GM23338 (cell line): Measurements from ENCODE around the gene ZNF507. TPM values are rescaled to one million over a fixed set of nuclear protein-coding genes. Genes with fewer than 3 reads are reported as not detected.

ENCODE experiments used
- ATAC-seq: fragments of 200-7000 bp; cut with Tn5 transposase; 3 replicates; pipeline ENCODE4 v1.9.1; 2020
- DNase-seq: peaks from one replicate; pipeline ENCODE4 v3.0.0-alpha.2; 2015; ENCODE audit warnings: low spot score
- H2AFZ ChIP-seq: fragments of 200-600 bp; sonication (generic); 2 replicates; pipeline ENCODE4 v1.8.0; 2016; ENCODE audit warnings: antibody characterized with exemption, mild to moderate bottlenecking, moderate library complexity
- H3F3A ChIP-seq: fragments of 200-600 bp; sonication (generic); replicated peaks from 2 replicates; pipeline ENCODE4 v1.8.0; 2017; ENCODE audit warnings: antibody characterized with exemption, mixed run types, low read depth
- H3K27ac ChIP-seq: fragments of 200-600 bp; sonication (generic); 2 replicates; pipeline ENCODE4 v1.6.1; 2016; ENCODE audit warnings: low read depth
- H3K27me3 ChIP-seq: fragments of 200-600 bp; sonication (generic); 2 replicates; pipeline ENCODE4 v1.8.0; 2016; ENCODE audit warnings: mild to moderate bottlenecking, mixed run types, moderate library complexity; ENCODE audit not compliant: insufficient read depth
- H3K36me3 ChIP-seq: fragments of 200-600 bp; sonication (generic); 2 replicates; pipeline ENCODE4 v1.8.0; 2016; ENCODE audit warnings: mild to moderate bottlenecking; ENCODE audit not compliant: insufficient read depth
- H3K4me1 ChIP-seq: fragments of 200-600 bp; sonication (generic); 2 replicates; pipeline ENCODE4 v1.8.0; 2016; ENCODE audit warnings: mild to moderate bottlenecking, moderate library complexity; ENCODE audit not compliant: insufficient read depth
- H3K4me2 ChIP-seq: fragments of 200-600 bp; sonication (generic); 2 replicates; pipeline ENCODE4 v1.7.1; 2017; ENCODE audit warnings: mixed run types
- H3K4me3 ChIP-seq: fragments of 200-600 bp; sonication (generic); 2 replicates; pipeline ENCODE4 v1.6.1; 2016; ENCODE audit warnings: mixed run types
- H3K79me2 ChIP-seq: fragments of 200-600 bp; sonication (generic); replicated peaks from 2 replicates; pipeline ENCODE4 v1.8.0; 2017; ENCODE audit warnings: mild to moderate bottlenecking; ENCODE audit not compliant: insufficient read depth
- H3K9me2 ChIP-seq: fragments of 200-600 bp; sonication (generic); 2 replicates; pipeline ENCODE4 v1.8.0; 2017; ENCODE audit not compliant: insufficient read depth
- H4K20me1 ChIP-seq: fragments of 200-600 bp; sonication (generic); replicated peaks from 2 replicates; pipeline ENCODE4 v1.8.0; 2017; ENCODE audit warnings: mild to moderate bottlenecking; ENCODE audit not compliant: insufficient read depth
- H3K27ac Mint-ChIP-seq: 2 replicates; pipeline ENCODE4 v1.8.0; 2020; ENCODE audit warnings: inconsistent platforms, mild to moderate bottlenecking, moderate library complexity, mixed read lengths
- H3K27me3 Mint-ChIP-seq: 3 replicates; pipeline ENCODE4 v1.8.0; 2022; ENCODE audit warnings: low read depth, mild to moderate bottlenecking, moderate library complexity, mixed read lengths, inconsistent platforms; ENCODE audit not compliant: insufficient read depth, poor library complexity
- H3K36me3 Mint-ChIP-seq: 3 replicates; pipeline ENCODE4 v1.8.0; 2021; ENCODE audit warnings: low read depth, mild to moderate bottlenecking, inconsistent platforms, moderate library complexity, mixed read lengths
- H3K4me1 Mint-ChIP-seq: 3 replicates; pipeline ENCODE4 v1.8.0; 2020; ENCODE audit warnings: mild to moderate bottlenecking, inconsistent platforms, mixed read lengths
- H3K4me3 Mint-ChIP-seq: 3 replicates; pipeline ENCODE4 v1.8.0; 2021; ENCODE audit warnings: moderate library complexity, mild to moderate bottlenecking, inconsistent platforms, mixed read lengths
- H3K9me3 Mint-ChIP-seq: 3 replicates; pipeline ENCODE4 v1.8.0; 2020; ENCODE audit warnings: moderate library complexity, mild to moderate bottlenecking, inconsistent platforms, mixed read lengths
- CREB1 ChIP-seq: fragments of 250-450 bp; sonication (Bioruptor Pico); IDR thresholded peaks from 2 replicates; pipeline ENCODE4 v1.5.0; 2020; ENCODE audit warnings: low read depth, mild to moderate bottlenecking, moderate library complexity
- EZH2 ChIP-seq: fragments of 200-600 bp; sonication (generic); IDR thresholded peaks from one replicate; pipeline ENCODE4 v1.8.0; 2017; ENCODE audit warnings: antibody characterized with exemption, mild to moderate bottlenecking, low read depth; ENCODE audit not compliant: unreplicated experiment
- EZH2phosphoT487 ChIP-seq: fragments of 200-600 bp; sonication (generic); IDR thresholded peaks from one replicate; pipeline ENCODE4 v1.8.1; 2018; ENCODE audit warnings: antibody characterized with exemption; ENCODE audit not compliant: unreplicated experiment
- JUNB ChIP-seq: IDR thresholded peaks from one replicate; pipeline ENCODE4 v1.6.1; 2016; ENCODE audit warnings: antibody characterized with exemption; ENCODE audit not compliant: unreplicated experiment
- NANOG ChIP-seq: IDR thresholded peaks from 2 replicates; pipeline ENCODE4 v1.6.1; 2016; ENCODE audit warnings: antibody characterized with exemption, borderline replicate concordance
- POLR2AphosphoS5 ChIP-seq: IDR thresholded peaks from 2 replicates; pipeline ENCODE4 v1.6.1; 2016; ENCODE audit warnings: antibody characterized with exemption, low read depth
- STAT1 ChIP-seq: IDR thresholded peaks from one replicate; pipeline ENCODE4 v1.6.1; 2016; ENCODE audit warnings: antibody characterized with exemption; ENCODE audit not compliant: unreplicated experiment
- ZNF114 ChIP-seq: fragments of 250-450 bp; sonication (Bioruptor Pico); IDR thresholded peaks from 2 replicates; pipeline ENCODE4 v1.5.0; 2020; ENCODE audit warnings: mild to moderate bottlenecking, moderate library complexity
- ZNF331 ChIP-seq: fragments of 250-450 bp; sonication (Bioruptor Pico); IDR thresholded peaks from 2 replicates; pipeline ENCODE4 v1.5.0; 2020; ENCODE audit warnings: low read depth, mild to moderate bottlenecking, moderate library complexity
- polyA plus RNA-seq: library from polyadenylated mRNA; unstranded; fragments of >200 nt; fragmentation: Nextera tagmentation; extraction: Ambion mirVana; gene quantifications from 2 replicates; pipeline ENCODE4 v1.2.1, GENCODE V29; 2016
- total RNA-seq: library from RNA; depleted of rRNA; stranded (reverse); fragments of >200 nt; shearing (Covaris generic); gene quantifications from 2 replicates; pipeline ENCODE4 v1.2.3, GENCODE V29; 2014
- TF ChIP-seq, protein P1 (sequence below), 2 experiments: fragments of 200-600 bp in 1 of 2; sonication (generic) in 1 of 2; conservative IDR thresholded peaks; 2 replicates each; pipeline versions ENCODE4 v1.5.1 to v1.6.1; 2016 to 2017; ENCODE audit warnings: antibody characterized with exemption in 2 of 2, low read depth in 2 of 2, mild to moderate bottlenecking in 2 of 2, moderate library complexity in 1 of 2
- TF ChIP-seq, protein P2 (sequence below): IDR thresholded peaks from one replicate; pipeline ENCODE4 v1.6.1; 2018; ENCODE audit warnings: antibody characterized with exemption; ENCODE audit not compliant: unreplicated experiment
- TF ChIP-seq, protein P3 (sequence below): IDR thresholded peaks from 2 replicates; pipeline ENCODE4 v1.6.1; 2016; ENCODE audit warnings: antibody characterized with exemption

ZNF507 gene
- total and polyA plus RNA-seq, 2 experiments from 2014 or later: 10.4 to 23.4 TPM

DNA sequence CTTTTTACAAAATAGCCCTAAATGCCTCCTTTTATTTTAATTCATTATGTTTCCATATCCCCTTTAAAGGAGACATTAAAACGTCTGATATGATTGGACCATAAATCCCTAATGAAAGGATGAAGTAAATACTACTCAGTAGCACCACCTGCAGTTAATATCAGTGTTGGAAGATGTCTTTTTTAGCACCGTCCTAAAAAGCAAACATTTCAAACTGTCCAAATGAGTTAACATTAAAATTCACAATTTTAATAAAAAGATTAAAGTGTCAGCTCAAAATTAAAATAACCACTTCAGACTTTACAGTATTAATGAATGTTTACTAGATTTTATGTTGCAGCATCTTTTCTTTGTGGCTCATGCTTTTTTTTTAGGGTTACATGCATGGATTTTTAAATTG, 12.3 kb downstream of the ZNF507 start (continued):
- TF ChIP-seq, protein P1, sequence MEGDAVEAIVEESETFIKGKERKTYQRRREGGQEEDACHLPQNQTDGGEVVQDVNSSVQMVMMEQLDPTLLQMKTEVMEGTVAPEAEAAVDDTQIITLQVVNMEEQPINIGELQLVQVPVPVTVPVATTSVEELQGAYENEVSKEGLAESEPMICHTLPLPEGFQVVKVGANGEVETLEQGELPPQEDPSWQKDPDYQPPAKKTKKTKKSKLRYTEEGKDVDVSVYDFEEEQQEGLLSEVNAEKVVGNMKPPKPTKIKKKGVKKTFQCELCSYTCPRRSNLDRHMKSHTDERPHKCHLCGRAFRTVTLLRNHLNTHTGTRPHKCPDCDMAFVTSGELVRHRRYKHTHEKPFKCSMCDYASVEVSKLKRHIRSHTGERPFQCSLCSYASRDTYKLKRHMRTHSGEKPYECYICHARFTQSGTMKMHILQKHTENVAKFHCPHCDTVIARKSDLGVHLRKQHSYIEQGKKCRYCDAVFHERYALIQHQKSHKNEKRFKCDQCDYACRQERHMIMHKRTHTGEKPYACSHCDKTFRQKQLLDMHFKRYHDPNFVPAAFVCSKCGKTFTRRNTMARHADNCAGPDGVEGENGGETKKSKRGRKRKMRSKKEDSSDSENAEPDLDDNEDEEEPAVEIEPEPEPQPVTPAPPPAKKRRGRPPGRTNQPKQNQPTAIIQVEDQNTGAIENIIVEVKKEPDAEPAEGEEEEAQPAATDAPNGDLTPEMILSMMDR (conservative IDR thresholded peaks at IDR 0.05; ENCODE audit: low read depth in 2 of 2): peak in 1 of 2 experiments; percentile 36; a peak in 1 of 4 replicates
- TF ChIP-seq, protein P2, sequence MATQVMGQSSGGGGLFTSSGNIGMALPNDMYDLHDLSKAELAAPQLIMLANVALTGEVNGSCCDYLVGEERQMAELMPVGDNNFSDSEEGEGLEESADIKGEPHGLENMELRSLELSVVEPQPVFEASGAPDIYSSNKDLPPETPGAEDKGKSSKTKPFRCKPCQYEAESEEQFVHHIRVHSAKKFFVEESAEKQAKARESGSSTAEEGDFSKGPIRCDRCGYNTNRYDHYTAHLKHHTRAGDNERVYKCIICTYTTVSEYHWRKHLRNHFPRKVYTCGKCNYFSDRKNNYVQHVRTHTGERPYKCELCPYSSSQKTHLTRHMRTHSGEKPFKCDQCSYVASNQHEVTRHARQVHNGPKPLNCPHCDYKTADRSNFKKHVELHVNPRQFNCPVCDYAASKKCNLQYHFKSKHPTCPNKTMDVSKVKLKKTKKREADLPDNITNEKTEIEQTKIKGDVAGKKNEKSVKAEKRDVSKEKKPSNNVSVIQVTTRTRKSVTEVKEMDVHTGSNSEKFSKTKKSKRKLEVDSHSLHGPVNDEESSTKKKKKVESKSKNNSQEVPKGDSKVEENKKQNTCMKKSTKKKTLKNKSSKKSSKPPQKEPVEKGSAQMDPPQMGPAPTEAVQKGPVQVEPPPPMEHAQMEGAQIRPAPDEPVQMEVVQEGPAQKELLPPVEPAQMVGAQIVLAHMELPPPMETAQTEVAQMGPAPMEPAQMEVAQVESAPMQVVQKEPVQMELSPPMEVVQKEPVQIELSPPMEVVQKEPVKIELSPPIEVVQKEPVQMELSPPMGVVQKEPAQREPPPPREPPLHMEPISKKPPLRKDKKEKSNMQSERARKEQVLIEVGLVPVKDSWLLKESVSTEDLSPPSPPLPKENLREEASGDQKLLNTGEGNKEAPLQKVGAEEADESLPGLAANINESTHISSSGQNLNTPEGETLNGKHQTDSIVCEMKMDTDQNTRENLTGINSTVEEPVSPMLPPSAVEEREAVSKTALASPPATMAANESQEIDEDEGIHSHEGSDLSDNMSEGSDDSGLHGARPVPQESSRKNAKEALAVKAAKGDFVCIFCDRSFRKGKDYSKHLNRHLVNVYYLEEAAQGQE: no peak
- no peak for TF ChIP-seq EZH2

DNA sequence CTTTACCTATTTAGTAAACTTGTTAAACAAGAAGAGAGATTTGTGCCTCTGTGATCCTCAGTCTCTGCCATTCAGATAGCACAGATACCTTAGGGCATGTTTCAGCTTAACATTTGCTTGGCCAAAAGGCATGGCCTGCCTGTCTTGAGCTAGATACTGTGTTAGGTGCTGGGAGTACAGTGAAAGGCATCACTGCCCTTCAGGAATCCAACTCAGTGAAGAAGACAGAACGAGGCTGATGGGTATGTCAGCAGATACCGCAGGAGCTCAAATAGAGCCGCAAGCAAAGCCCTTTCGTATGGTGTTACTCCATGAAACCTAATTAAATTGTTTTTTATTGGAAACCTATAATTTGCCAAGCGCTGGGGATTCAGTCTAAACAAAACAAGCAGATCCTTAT, 12.9 kb downstream of the ZNF507 start:
- H3K4me2 ChIP-seq: no peak overlapping the region
- H3K4me1 ChIP-seq: no peaks in the 10 kb centered on the region
- no peaks in the 10 kb centered on the region for H3K27me3 ChIP-seq
- ATAC-seq (no peak), DNase-seq (no peak)
- H3K4me3 ChIP-seq: no peak overlapping the region
- 0 out of 2 replicates have a peak, but pooled peaks cover 5% of the 10 kb centered on the region for H3F3A ChIP-seq
- peaks cover 60% of the 10 kb centered on the region for H3K36me3 ChIP-seq
- H3K9me3 Mint-ChIP-seq: no peaks in the 10 kb centered on the region
- no peaks in the 10 kb centered on the region for H3K4me1 Mint-ChIP-seq
- H3K27ac ChIP-seq: no peak overlapping the region
- no peaks in the 10 kb centered on the region for H3K9me2 ChIP-seq
- H3K79me2 ChIP-seq: peaks cover 53% of the 10 kb centered on the region
- no peak overlapping the region for H2AFZ ChIP-seq
- no peaks in the 10 kb centered on the region for H3K27me3 Mint-ChIP-seq
- H4K20me1 ChIP-seq: peaks cover 29% of the 10 kb centered on the region
- peaks cover 73% of the 10 kb centered on the region for H3K36me3 Mint-ChIP-seq
- no peak overlapping the region for H3K4me3 Mint-ChIP-seq
- no peak overlapping the region for H3K27ac Mint-ChIP-seq
- TF ChIP-seq POLR2AphosphoS5 (no peak), ZNF331 (CRISPR knock-in tag) (no peak), STAT1 (no peak), EZH2phosphoT487 (no peak), ZNF114 (no peak), NANOG (no peak), CREB1 (CRISPR knock-in tag) (no peak), JUNB (no peak), EZH2 (no peak)
- TF ChIP-seq, protein P3, sequence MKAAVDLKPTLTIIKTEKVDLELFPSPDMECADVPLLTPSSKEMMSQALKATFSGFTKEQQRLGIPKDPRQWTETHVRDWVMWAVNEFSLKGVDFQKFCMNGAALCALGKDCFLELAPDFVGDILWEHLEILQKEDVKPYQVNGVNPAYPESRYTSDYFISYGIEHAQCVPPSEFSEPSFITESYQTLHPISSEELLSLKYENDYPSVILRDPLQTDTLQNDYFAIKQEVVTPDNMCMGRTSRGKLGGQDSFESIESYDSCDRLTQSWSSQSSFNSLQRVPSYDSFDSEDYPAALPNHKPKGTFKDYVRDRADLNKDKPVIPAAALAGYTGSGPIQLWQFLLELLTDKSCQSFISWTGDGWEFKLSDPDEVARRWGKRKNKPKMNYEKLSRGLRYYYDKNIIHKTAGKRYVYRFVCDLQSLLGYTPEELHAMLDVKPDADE: no peak
- TF ChIP-seq, protein P1 (conservative IDR thresholded peaks at IDR 0.05; ENCODE audit: low read depth in 2 of 2): no peak
